ENCODE results near the gene CAMTA1.

The CAMTA1 gene

GRCh38 chr1:7535934-7536878, 751.0 kb downstream of the CAMTA1 start:
- no peak for DNase-seq

GRCh38 chr1:7536891-7537591, 751.8 kb downstream of the CAMTA1 start:
- DNase-seq = peak; percentile 54

- DNase-seq = no peak
These were observed 752.8 kb downstream of the CAMTA1 start for GRCh38 chr1:7538033-7538432.

- no peak for DNase-seq
These were observed 753.9 kb downstream of the CAMTA1 start for GRCh38 chr1:7538849-7539768.

GRCh38 chr1:7539769-7540175, 754.5 kb downstream of the CAMTA1 start:
- peak; percentile 63 for DNase-seq

GRCh38 chr1:7540816-7541215, 755.6 kb downstream of the CAMTA1 start:
- DNase-seq = no peak

- no peak for DNase-seq
These were observed 756.4 kb downstream of the CAMTA1 start for GRCh38 chr1:7541629-7542028.

- DNase-seq = no peak
These were observed 758.5 kb downstream of the CAMTA1 start for GRCh38 chr1:7543718-7544090.

- DNase-seq = no peak
These were observed 764.3 kb downstream of the CAMTA1 start for GRCh38 chr1:7549277-7550161.

- DNase-seq = no peak
These were observed 765.1 kb downstream of the CAMTA1 start for GRCh38 chr1:7550261-7550865.

GRCh38 chr1:7550981-7551380, 765.7 kb downstream of the CAMTA1 start:
- no peak for DNase-seq

- DNase-seq = no peak
These were observed 766.2 kb downstream of the CAMTA1 start for GRCh38 chr1:7551442-7551841.

GRCh38 chr1:7552402-7552801, 767.1 kb downstream of the CAMTA1 start:
- DNase-seq = no peak

GRCh38 chr1:7553042-7553690, 767.9 kb downstream of the CAMTA1 start:
- no peak for DNase-seq

- DNase-seq = no peak
These were observed 769.4 kb downstream of the CAMTA1 start for GRCh38 chr1:7554385-7555235.

- no peak for DNase-seq
These were observed 770.3 kb downstream of the CAMTA1 start for GRCh38 chr1:7555391-7556185.

- no peak for DNase-seq
These were observed 772.1 kb downstream of the CAMTA1 start for GRCh38 chr1:7557301-7557891.

- no peak for DNase-seq
These were observed 772.8 kb downstream of the CAMTA1 start for GRCh38 chr1:7558041-7558461.

- no peak for DNase-seq
These were observed 773.2 kb downstream of the CAMTA1 start for GRCh38 chr1:7558481-7558880.

Measured in NCI-H510A (cell line).